ENCODE measurements around the gene RACK1. TPM values are rescaled to one million over a fixed set of nuclear protein-coding genes. Genes with fewer than 3 reads are reported as not detected.

The RACK1 gene
- total and polyA plus RNA-seq, 2 of the 4 experiments (the other 2 are of a cell fraction), result 4,263 to 9,350 TPM

GRCh38 chr5:181232593-181232992 is 11.1 kb downstream of the RACK1 start:
- no peak overlapping the region for H3K4me3 ChIP-seq (ENCODE audit: insufficient read depth, low read depth, low read length)
- H2AFZ ChIP-seq (replicated peaks; ENCODE audit: low read length, poor library complexity), result no peak overlapping the region
- no peak overlapping the region for H3K4ac ChIP-seq (ENCODE audit: low read depth, low read length)
- H3K56ac ChIP-seq (ENCODE audit: extremely low read depth, insufficient read depth, low read length), result no peak overlapping the region
- no peak overlapping the region for H3K23ac ChIP-seq (ENCODE audit: low read depth, low read length)
- no peak overlapping the region for H2AK5ac ChIP-seq (ENCODE audit: low read depth, low read length)
- no peaks in the 10 kb centered on the region for H3K9me3 ChIP-seq (ENCODE audit: control insufficient read depth, insufficient read depth, low read length)
- H3K14ac ChIP-seq (replicated peaks; ENCODE audit: low read depth, low read length), result no peak overlapping the region
- no peak overlapping the region for H2BK120ac ChIP-seq (ENCODE audit: low read depth, low read length)
- H3K4me1 ChIP-seq (ENCODE audit: control insufficient read depth, insufficient read depth, low read length), result no peaks in the 10 kb centered on the region
- no peak overlapping the region for H2BK5ac ChIP-seq (ENCODE audit: low read depth, low read length, poor library complexity, severe bottlenecking)
- H4K8ac ChIP-seq (ENCODE audit: low read depth in 2 of 2, low read length in 2 of 2), result no peak overlapping the region
- no peak overlapping the region for H4K91ac ChIP-seq (ENCODE audit: insufficient read depth, low read depth, low read length)
- H3K27ac ChIP-seq (ENCODE audit: insufficient read depth, low read length), result no peak overlapping the region
- no peak overlapping the region for H3K4me2 ChIP-seq (ENCODE audit: low read depth, low read length)
- H4K5ac ChIP-seq (ENCODE audit: low read depth, low read length), result no peak overlapping the region
- H3K9me1 ChIP-seq (ENCODE audit: insufficient read depth, low read length), result no peaks in the 10 kb centered on the region; the same call in 1 of the 2 replicates
- POLR2A ChIA-PET (ENCODE audit: unreplicated experiment), result no interaction called here
- DNase-seq (no peak), ATAC-seq (ENCODE audit: low read depth) (no peak)
- H3K79me1 ChIP-seq (ENCODE audit: low read depth in 1 of 2, low read length in 2 of 2), result peaks cover 11 to 29% of the 10 kb centered on the region in 2 experiments
- H2BK15ac ChIP-seq (ENCODE audit: low read depth, low read length), result no peak overlapping the region
- peaks cover 42% of the 10 kb centered on the region for H4K20me1 ChIP-seq (ENCODE audit: insufficient read depth, low read length)
- TF ChIP-seq USF2 (IDR thresholded peaks at IDR 0.05; ENCODE audit: low read depth, low read length) (no peak), MAZ (IDR thresholded peaks at IDR 0.05; ENCODE audit: borderline replicate concordance, low read depth, low read length) (no peak), FOS (IDR thresholded peaks at IDR 0.05; ENCODE audit: low read depth, low read length) (no peak), CTCF (conservative IDR thresholded peaks at IDR 0.05; ENCODE audit: low read depth, low read length) (no peak), MXI1 (IDR thresholded peaks at IDR 0.05; ENCODE audit: borderline replicate concordance, low read depth, low read length) (no peak), RFX5 (IDR thresholded peaks at IDR 0.05; ENCODE audit: low read depth, low read length) (no peak), RCOR1 (IDR thresholded peaks at IDR 0.05; ENCODE audit: insufficient replicate concordance, low read length) (no peak), CEBPB (IDR thresholded peaks at IDR 0.05; ENCODE audit: low read depth, low read length) (no peak), BHLHE40 (IDR thresholded peaks at IDR 0.05; ENCODE audit: low read depth, low read length) (no peak), CHD1 (IDR thresholded peaks at IDR 0.05; ENCODE audit: low read depth, low read length) (no peak), MAFK (IDR thresholded peaks at IDR 0.05; ENCODE audit: low read depth, low read length) (no peak), RAD21 (IDR thresholded peaks at IDR 0.05; ENCODE audit: low read length) (no peak), POLR2A (IDR thresholded peaks at IDR 0.05; ENCODE audit: low read depth, low read length) (no peak), NFE2L2 (IDR thresholded peaks at IDR 0.05; ENCODE audit: low read depth, low read length) (no peak), SMC3 (IDR thresholded peaks at IDR 0.05; ENCODE audit: low read depth, low read length) (no peak)
- TF ChIP-seq, protein P1, sequence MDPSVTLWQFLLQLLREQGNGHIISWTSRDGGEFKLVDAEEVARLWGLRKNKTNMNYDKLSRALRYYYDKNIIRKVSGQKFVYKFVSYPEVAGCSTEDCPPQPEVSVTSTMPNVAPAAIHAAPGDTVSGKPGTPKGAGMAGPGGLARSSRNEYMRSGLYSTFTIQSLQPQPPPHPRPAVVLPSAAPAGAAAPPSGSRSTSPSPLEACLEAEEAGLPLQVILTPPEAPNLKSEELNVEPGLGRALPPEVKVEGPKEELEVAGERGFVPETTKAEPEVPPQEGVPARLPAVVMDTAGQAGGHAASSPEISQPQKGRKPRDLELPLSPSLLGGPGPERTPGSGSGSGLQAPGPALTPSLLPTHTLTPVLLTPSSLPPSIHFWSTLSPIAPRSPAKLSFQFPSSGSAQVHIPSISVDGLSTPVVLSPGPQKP (IDR thresholded peaks at IDR 0.05; ENCODE audit: borderline replicate concordance, low read depth, low read length), result no peak
- H3K36me3 ChIP-seq (ENCODE audit: control insufficient read depth, insufficient read depth, low read length), result peaks cover 62% of the 10 kb centered on the region
- no peak overlapping the region for H2BK20ac ChIP-seq (ENCODE audit: low read depth, low read length)
- no peak overlapping the region for H3K18ac ChIP-seq (ENCODE audit: low read depth, low read length)
- dilution Hi-C loops (cut with HindIII; ENCODE audit: low sequenced_read_pairs, unreplicated experiment), result no loop called here
- no peak overlapping the region for H2AK9ac ChIP-seq (replicated peaks; ENCODE audit: low read depth, low read length, poor library complexity)
- BruUV-seq (replicated peaks), result no TSS peak
- H3K27me3 ChIP-seq (ENCODE audit: control insufficient read depth, insufficient read depth, low read length), result no peaks in the 10 kb centered on the region
- CTCF ChIA-PET, result no interaction called here
- in situ Hi-C loops (cut with MboI; ENCODE audit: low sequenced_read_pairs), result no loop called here
- no peak overlapping the region for H3K9ac ChIP-seq (ENCODE audit: low read depth, low read length)
- intact Hi-C loops (cut with micrococcal nuclease), result no loop called here
- WGBS, 2 experiments (ENCODE audit: extremely low coverage in 2 of 2, insufficient read length in 1 of 2), result 89% methylated on average over 15 of the region's 18 CpGs; no CpG with 5 or more reads in 1 of the 2 experiments
